Measurements from ENCODE around the gene OSBPL10.
"Not testable (repeated sequence)": the region's sequence is repeated elsewhere in the genome, so short reads cannot be mapped to it uniquely, and the experiment has no call there.

Gene OSBPL10

GRCh38 chr3:31793821-31794220 is 187.2 kb downstream of the OSBPL10 start:
- Histone ChIP-seq H3K9ac (ENCODE audit: low read depth, low read length) (no peak overlapping the region), H3K27ac (ENCODE audit: low read length) (no peak overlapping the region), H3K27me3 (ENCODE audit: insufficient read depth, low read length) (no peaks in the 10 kb centered on the region), H3K4me1 (ENCODE audit: insufficient read depth, low read length) (no peaks in the 10 kb centered on the region), H3K9me3 (ENCODE audit: insufficient read depth, low read depth, low read length) (no peaks in the 10 kb centered on the region; the same call in 1 of the 2 replicates), H3K4me3 (ENCODE audit: low read length) (no peak overlapping the region), H3K36me3 (ENCODE audit: insufficient read depth, low read depth, low read length) (0 out of 2 replicates have a peak, but pooled peaks cover 3% of the 10 kb centered on the region)

GRCh38 chr3:31791090-31791430 is 190.0 kb downstream of the OSBPL10 start:
- Histone ChIP-seq H3K9ac (ENCODE audit: low read depth, low read length) (no peak overlapping the region), H3K4me1 (ENCODE audit: insufficient read depth, low read length) (no peaks in the 10 kb centered on the region), H3K27me3 (ENCODE audit: insufficient read depth, low read length) (no peaks in the 10 kb centered on the region), H3K36me3 (ENCODE audit: insufficient read depth, low read depth, low read length) (0 out of 2 replicates have a peak, but pooled peaks cover 3% of the 10 kb centered on the region), H3K9me3 (ENCODE audit: insufficient read depth, low read depth, low read length) (no peaks in the 10 kb centered on the region; the same call in 1 of the 2 replicates), H3K27ac (ENCODE audit: low read length) (no peak overlapping the region), H3K4me3 (ENCODE audit: low read length) (no peak overlapping the region)

GRCh38 chr3:31790193-31791089 is 190.6 kb downstream of the OSBPL10 start:
- H3K9me3 ChIP-seq (ENCODE audit: insufficient read depth, low read depth, low read length), result no peaks in the 10 kb centered on the region
- no peaks in the 10 kb centered on the region for H3K4me1 ChIP-seq (ENCODE audit: insufficient read depth, low read length)
- H3K36me3 ChIP-seq (ENCODE audit: insufficient read depth, low read depth, low read length), result 0 out of 2 replicates have a peak, but pooled peaks cover 3% of the 10 kb centered on the region
- no peak overlapping the region for H3K9ac ChIP-seq (ENCODE audit: low read depth, low read length)
- H3K27me3 ChIP-seq (ENCODE audit: insufficient read depth, low read length), result no peaks in the 10 kb centered on the region
- no peak overlapping the region for H3K4me3 ChIP-seq (ENCODE audit: low read length)
- no peak overlapping the region for H3K27ac ChIP-seq (ENCODE audit: low read length)

- Histone ChIP-seq H3K27ac (ENCODE audit: low read length) (no peak overlapping the region), H3K4me1 (ENCODE audit: insufficient read depth, low read length) (no peaks in the 10 kb centered on the region), H3K9me3 (ENCODE audit: insufficient read depth, low read depth, low read length) (no peaks in the 10 kb centered on the region), H3K36me3 (ENCODE audit: insufficient read depth, low read depth, low read length) (no peaks in the 10 kb centered on the region), H3K27me3 (ENCODE audit: insufficient read depth, low read length) (no peaks in the 10 kb centered on the region), H3K4me3 (ENCODE audit: low read length) (no peak overlapping the region), H3K9ac (ENCODE audit: low read depth, low read length) (no peak overlapping the region)
Observed at GRCh38 chr3:31789429-31789828, 191.6 kb downstream of the OSBPL10 start.

GRCh38 chr3:31785734-31786133 is 195.3 kb downstream of the OSBPL10 start:
- no peak overlapping the region for H3K4me3 ChIP-seq (ENCODE audit: low read length)
- H3K27ac ChIP-seq (ENCODE audit: low read length), result no peak overlapping the region
- no peaks in the 10 kb centered on the region for H3K4me1 ChIP-seq (ENCODE audit: insufficient read depth, low read length)
- H3K9ac ChIP-seq (ENCODE audit: low read depth, low read length), result no peak overlapping the region
- H3K36me3 ChIP-seq (ENCODE audit: insufficient read depth, low read depth, low read length), result no peaks in the 10 kb centered on the region
- no peaks in the 10 kb centered on the region for H3K27me3 ChIP-seq (ENCODE audit: insufficient read depth, low read length)
- peaks cover 4% of the 10 kb centered on the region; the same call in 1 of the 2 replicates for H3K9me3 ChIP-seq (ENCODE audit: insufficient read depth, low read depth, low read length)

GRCh38 chr3:31785286-31785685 is 195.8 kb downstream of the OSBPL10 start:
- H3K9me3 ChIP-seq (ENCODE audit: insufficient read depth, low read depth, low read length), result peaks cover 4% of the 10 kb centered on the region; the same call in 1 of the 2 replicates
- H3K9ac ChIP-seq (ENCODE audit: low read depth, low read length), result no peak overlapping the region
- H3K4me3 ChIP-seq (ENCODE audit: low read length), result no peak overlapping the region
- H3K36me3 ChIP-seq (ENCODE audit: insufficient read depth, low read depth, low read length), result no peaks in the 10 kb centered on the region
- no peaks in the 10 kb centered on the region for H3K27me3 ChIP-seq (ENCODE audit: insufficient read depth, low read length)
- no peak overlapping the region for H3K27ac ChIP-seq (ENCODE audit: low read length)
- H3K4me1 ChIP-seq (ENCODE audit: insufficient read depth, low read length), result no peaks in the 10 kb centered on the region

GRCh38 chr3:31783851-31784250 is 197.2 kb downstream of the OSBPL10 start:
- not testable (repeated sequence) for H3K9ac ChIP-seq (ENCODE audit: low read depth, low read length); H3K9me3 ChIP-seq (ENCODE audit: insufficient read depth, low read depth, low read length); H3K4me1 ChIP-seq (ENCODE audit: insufficient read depth, low read length); H3K27me3 ChIP-seq (ENCODE audit: insufficient read depth, low read length); H3K27ac ChIP-seq (ENCODE audit: low read length); H3K36me3 ChIP-seq (ENCODE audit: insufficient read depth, low read depth, low read length); H3K4me3 ChIP-seq (ENCODE audit: low read length)

- H3K9me3 ChIP-seq (ENCODE audit: insufficient read depth, low read depth, low read length); H3K27ac ChIP-seq (ENCODE audit: low read length); H3K27me3 ChIP-seq (ENCODE audit: insufficient read depth, low read length); H3K36me3 ChIP-seq (ENCODE audit: insufficient read depth, low read depth, low read length); H3K4me3 ChIP-seq (ENCODE audit: low read length); H3K4me1 ChIP-seq (ENCODE audit: insufficient read depth, low read length); H3K9ac ChIP-seq (ENCODE audit: low read depth, low read length): not testable (repeated sequence)
Observed at GRCh38 chr3:31782306-31782705, 198.8 kb downstream of the OSBPL10 start.

- Histone ChIP-seq H3K4me1 (ENCODE audit: insufficient read depth, low read length) (no peaks in the 10 kb centered on the region), H3K36me3 (ENCODE audit: insufficient read depth, low read depth, low read length) (no peaks in the 10 kb centered on the region), H3K9ac (ENCODE audit: low read depth, low read length) (no peak overlapping the region), H3K27me3 (ENCODE audit: insufficient read depth, low read length) (no peaks in the 10 kb centered on the region), H3K27ac (ENCODE audit: low read length) (no peak overlapping the region), H3K9me3 (ENCODE audit: insufficient read depth, low read depth, low read length) (peaks cover 4% of the 10 kb centered on the region; the same call in 1 of the 2 replicates), H3K4me3 (ENCODE audit: low read length) (no peak overlapping the region)
Observed at GRCh38 chr3:31779514-31779913, 201.5 kb downstream of the OSBPL10 start.

- no peak overlapping the region for H3K4me3 ChIP-seq (ENCODE audit: low read length)
- no peak overlapping the region for H3K9ac ChIP-seq (ENCODE audit: low read depth, low read length)
- no peaks in the 10 kb centered on the region for H3K4me1 ChIP-seq (ENCODE audit: insufficient read depth, low read length)
- no peaks in the 10 kb centered on the region for H3K27me3 ChIP-seq (ENCODE audit: insufficient read depth, low read length)
- no peak overlapping the region for H3K27ac ChIP-seq (ENCODE audit: low read length)
- H3K36me3 ChIP-seq (ENCODE audit: insufficient read depth, low read depth, low read length), result no peaks in the 10 kb centered on the region
- H3K9me3 ChIP-seq (ENCODE audit: insufficient read depth, low read depth, low read length), result peaks cover 4% of the 10 kb centered on the region; the same call in 1 of the 2 replicates
Observed at GRCh38 chr3:31777887-31778286, 203.2 kb downstream of the OSBPL10 start.

GRCh38 chr3:31777092-31777491 is 204.0 kb downstream of the OSBPL10 start:
- peaks cover 3% of the 10 kb centered on the region; the same call in 1 of the 2 replicates for H3K9me3 ChIP-seq (ENCODE audit: insufficient read depth, low read depth, low read length)
- no peak overlapping the region for H3K27ac ChIP-seq (ENCODE audit: low read length)
- H3K4me1 ChIP-seq (ENCODE audit: insufficient read depth, low read length), result no peaks in the 10 kb centered on the region
- H3K36me3 ChIP-seq (ENCODE audit: insufficient read depth, low read depth, low read length), result no peaks in the 10 kb centered on the region
- no peaks in the 10 kb centered on the region for H3K27me3 ChIP-seq (ENCODE audit: insufficient read depth, low read length)
- H3K9ac ChIP-seq (ENCODE audit: low read depth, low read length), result no peak overlapping the region
- H3K4me3 ChIP-seq (ENCODE audit: low read length), result no peak overlapping the region

GRCh38 chr3:31776016-31776415 is 205.0 kb downstream of the OSBPL10 start:
- no peak overlapping the region for H3K27ac ChIP-seq (ENCODE audit: low read length)
- no peaks in the 10 kb centered on the region for H3K27me3 ChIP-seq (ENCODE audit: insufficient read depth, low read length)
- no peak overlapping the region for H3K4me3 ChIP-seq (ENCODE audit: low read length)
- H3K9me3 ChIP-seq (ENCODE audit: insufficient read depth, low read depth, low read length), result no peaks in the 10 kb centered on the region
- H3K4me1 ChIP-seq (ENCODE audit: insufficient read depth, low read length), result no peaks in the 10 kb centered on the region
- H3K9ac ChIP-seq (ENCODE audit: low read depth, low read length), result no peak overlapping the region
- H3K36me3 ChIP-seq (ENCODE audit: insufficient read depth, low read depth, low read length), result no peaks in the 10 kb centered on the region

All from iPS-20b (cell line).